DND-41 (cell line): Measurements from ENCODE around the gene TRIM47.

Source experiments
- EZH2 ChIP-seq: IDR thresholded peaks from 3 replicates; pipeline ENCODE4 v1.6.1; 2012; ENCODE audit warnings: borderline replicate concordance, low read depth, mild to moderate bottlenecking, moderate library complexity, low read length, inconsistent platforms; ENCODE audit not compliant: severe bottlenecking
- TF ChIP-seq, protein P1 (sequence below): IDR thresholded peaks from 2 replicates; pipeline ENCODE4 v1.5.1; 2012; ENCODE audit warnings: borderline replicate concordance, low read length, moderate library complexity, mild to moderate bottlenecking; ENCODE audit not compliant: poor library complexity, severe bottlenecking; ENCODE audit errors: extremely low read depth

DNA sequence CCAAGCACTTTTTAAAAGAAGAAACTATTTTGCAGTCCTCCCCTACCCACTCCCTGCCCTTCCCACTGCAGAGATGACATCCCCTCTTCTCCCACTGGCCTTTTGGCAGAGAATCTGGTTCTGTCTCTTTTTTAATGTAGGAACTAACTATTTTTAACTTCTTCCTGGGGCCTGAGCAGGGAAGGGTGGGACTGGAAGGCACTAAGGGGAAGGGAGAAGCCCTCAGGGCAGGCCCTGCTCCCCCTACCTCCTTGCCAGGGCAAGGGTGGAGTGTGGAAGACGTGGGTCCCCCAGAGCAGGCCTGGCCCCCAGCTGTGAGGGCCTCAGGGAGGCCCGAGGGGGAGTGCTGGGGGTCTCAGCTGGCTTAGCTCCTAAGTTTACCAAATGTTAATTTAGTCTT, 53.7 kb downstream of the TRIM47 start:
- TF ChIP-seq, protein P1, sequence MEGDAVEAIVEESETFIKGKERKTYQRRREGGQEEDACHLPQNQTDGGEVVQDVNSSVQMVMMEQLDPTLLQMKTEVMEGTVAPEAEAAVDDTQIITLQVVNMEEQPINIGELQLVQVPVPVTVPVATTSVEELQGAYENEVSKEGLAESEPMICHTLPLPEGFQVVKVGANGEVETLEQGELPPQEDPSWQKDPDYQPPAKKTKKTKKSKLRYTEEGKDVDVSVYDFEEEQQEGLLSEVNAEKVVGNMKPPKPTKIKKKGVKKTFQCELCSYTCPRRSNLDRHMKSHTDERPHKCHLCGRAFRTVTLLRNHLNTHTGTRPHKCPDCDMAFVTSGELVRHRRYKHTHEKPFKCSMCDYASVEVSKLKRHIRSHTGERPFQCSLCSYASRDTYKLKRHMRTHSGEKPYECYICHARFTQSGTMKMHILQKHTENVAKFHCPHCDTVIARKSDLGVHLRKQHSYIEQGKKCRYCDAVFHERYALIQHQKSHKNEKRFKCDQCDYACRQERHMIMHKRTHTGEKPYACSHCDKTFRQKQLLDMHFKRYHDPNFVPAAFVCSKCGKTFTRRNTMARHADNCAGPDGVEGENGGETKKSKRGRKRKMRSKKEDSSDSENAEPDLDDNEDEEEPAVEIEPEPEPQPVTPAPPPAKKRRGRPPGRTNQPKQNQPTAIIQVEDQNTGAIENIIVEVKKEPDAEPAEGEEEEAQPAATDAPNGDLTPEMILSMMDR: no peak
- TF ChIP-seq EZH2: no peak
